ENCODE data around the gene CDH23. TPM values are rescaled to one million over a fixed set of nuclear protein-coding genes. Genes with fewer than 3 reads are reported as not detected.

Gene CDH23
- total RNA-seq, 1 experiment from 2014 or later, result 0.02 TPM

DNA sequence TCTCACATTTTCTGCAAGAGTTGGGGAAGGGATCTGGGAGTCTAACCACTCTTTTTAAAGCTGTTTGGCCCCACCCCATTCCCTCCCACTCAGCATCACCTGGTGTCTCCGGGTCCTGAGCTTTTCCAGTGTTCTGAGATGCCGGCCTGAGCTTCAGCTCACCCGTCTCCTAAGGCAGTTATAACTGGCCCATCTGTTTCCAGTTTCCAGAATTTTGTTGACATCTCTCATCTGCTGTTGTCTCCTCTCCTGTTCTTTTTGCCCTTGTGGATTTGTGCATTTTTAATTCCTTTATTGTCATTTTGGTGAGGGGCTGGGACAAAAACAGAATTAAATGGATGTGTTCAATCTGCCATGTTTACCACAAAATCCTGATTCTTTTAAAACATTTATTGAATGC lies 162.3 kb downstream of the CDH23 start:
- intact Hi-C loops (cut with micrococcal nuclease), result no loop called here
- POLR2A ChIA-PET, result interaction anchor here (0.7 kb wide), 1 partner anchor 14 kb away, joined by 3 read pairs; no protein-coding TSS in a partner anchor

DNA sequence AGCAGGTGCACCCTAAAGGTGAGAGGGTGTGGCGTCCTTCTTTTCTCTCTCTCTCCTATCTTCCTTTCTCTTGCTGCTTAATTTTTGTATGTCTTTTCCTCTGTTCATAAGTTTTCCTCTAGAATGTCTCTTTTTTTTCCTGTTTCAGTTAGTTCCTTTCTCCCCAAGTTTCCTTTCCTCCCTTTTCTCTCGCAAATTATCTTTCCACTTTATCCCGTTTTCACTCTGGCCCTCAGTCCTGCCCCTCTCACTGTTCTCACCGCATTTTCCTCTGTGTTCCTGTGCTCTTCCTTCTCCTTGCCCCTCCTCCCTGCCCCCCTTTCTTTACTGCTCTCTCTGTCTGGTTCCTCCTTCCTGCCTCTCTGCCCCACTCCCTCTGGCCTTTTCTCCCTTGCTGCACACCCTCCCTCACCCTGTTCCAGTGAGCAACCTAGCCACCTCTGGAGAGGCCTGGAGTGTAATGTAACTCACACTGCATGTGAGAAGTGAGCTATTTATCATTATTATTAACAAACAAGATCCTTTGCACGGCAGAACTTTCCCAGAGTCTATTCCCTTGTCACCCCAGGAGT lies 164.4 kb downstream of the CDH23 start:
- POLR2A ChIA-PET, result interaction anchor here (0.6 kb wide), 1 partner anchor 181 kb away, joined by 4 read pairs; no protein-coding TSS in a partner anchor

More for the DNA sequence above, 162.3 kb downstream of the CDH23 start:
- Mint-ChIP-seq H3K27ac (ENCODE audit: low read depth, unreplicated experiment) (no peak overlapping the region), H3K36me3 (ENCODE audit: insufficient read depth, unreplicated experiment) (no peaks in the 10 kb centered on the region), H3K4me1 (ENCODE audit: insufficient read depth, unreplicated experiment) (no peaks in the 10 kb centered on the region), H3K4me3 (ENCODE audit: unreplicated experiment) (no peak overlapping the region), H3K27me3 (ENCODE audit: insufficient read depth, unreplicated experiment) (peaks cover 92% of the 10 kb centered on the region), H3K9me3 (ENCODE audit: unreplicated experiment) (no peaks in the 10 kb centered on the region)
- CTCF ChIA-PET, result interaction anchor here (0.6 to 15.1 kb wide), 4 partner anchors 10 to 242 kb away, joined by 3 to 169 read pairs (median 14); partner anchors contain the start of gene SLC29A3
- TF ChIP-seq, protein P1, sequence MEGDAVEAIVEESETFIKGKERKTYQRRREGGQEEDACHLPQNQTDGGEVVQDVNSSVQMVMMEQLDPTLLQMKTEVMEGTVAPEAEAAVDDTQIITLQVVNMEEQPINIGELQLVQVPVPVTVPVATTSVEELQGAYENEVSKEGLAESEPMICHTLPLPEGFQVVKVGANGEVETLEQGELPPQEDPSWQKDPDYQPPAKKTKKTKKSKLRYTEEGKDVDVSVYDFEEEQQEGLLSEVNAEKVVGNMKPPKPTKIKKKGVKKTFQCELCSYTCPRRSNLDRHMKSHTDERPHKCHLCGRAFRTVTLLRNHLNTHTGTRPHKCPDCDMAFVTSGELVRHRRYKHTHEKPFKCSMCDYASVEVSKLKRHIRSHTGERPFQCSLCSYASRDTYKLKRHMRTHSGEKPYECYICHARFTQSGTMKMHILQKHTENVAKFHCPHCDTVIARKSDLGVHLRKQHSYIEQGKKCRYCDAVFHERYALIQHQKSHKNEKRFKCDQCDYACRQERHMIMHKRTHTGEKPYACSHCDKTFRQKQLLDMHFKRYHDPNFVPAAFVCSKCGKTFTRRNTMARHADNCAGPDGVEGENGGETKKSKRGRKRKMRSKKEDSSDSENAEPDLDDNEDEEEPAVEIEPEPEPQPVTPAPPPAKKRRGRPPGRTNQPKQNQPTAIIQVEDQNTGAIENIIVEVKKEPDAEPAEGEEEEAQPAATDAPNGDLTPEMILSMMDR (IDR thresholded peaks at IDR 0.05; ENCODE audit: unreplicated experiment), result no peak
- BruUV-seq (replicated peaks), result no TSS peak
- no peak for DNase-seq (ENCODE audit: unreplicated experiment)

DNA sequence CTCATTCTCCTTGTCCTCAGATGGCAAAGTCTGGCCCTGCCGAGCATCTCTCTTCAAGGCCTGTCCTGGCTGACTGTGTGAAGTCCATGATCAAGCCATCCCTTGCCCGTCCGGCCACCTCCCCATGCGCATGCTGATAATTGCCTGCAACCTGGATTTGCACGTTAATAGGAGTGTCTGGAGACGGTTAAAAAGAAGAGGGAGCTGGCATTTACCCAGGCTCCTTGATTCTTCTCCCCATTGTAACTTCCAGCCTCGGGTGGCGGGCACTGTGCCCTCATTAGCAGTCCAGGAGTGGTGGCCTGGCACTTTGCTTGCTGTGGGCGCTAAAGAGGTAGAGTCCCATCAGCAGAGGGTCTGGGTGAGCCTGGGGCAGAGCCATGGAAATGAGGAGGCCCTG lies 165.5 kb downstream of the CDH23 start:
- Mint-ChIP-seq H3K27me3 (ENCODE audit: insufficient read depth, unreplicated experiment) (peaks cover 95% of the 10 kb centered on the region), H3K27ac (ENCODE audit: low read depth, unreplicated experiment) (no peak overlapping the region), H3K36me3 (ENCODE audit: insufficient read depth, unreplicated experiment) (no peaks in the 10 kb centered on the region), H3K4me1 (ENCODE audit: insufficient read depth, unreplicated experiment) (no peaks in the 10 kb centered on the region), H3K9me3 (ENCODE audit: unreplicated experiment) (no peaks in the 10 kb centered on the region), H3K4me3 (ENCODE audit: unreplicated experiment) (no peak overlapping the region)
- CTCF ChIA-PET, result interaction anchor here (1.5 to 15.1 kb wide), 2 partner anchors 8 to 246 kb away, joined by 10 to 169 read pairs; partner anchors contain the start of gene SLC29A3
- BruUV-seq (replicated peaks), result no TSS peak
- no peak for DNase-seq (ENCODE audit: unreplicated experiment)
- TF ChIP-seq, protein P1 (IDR thresholded peaks at IDR 0.05; ENCODE audit: unreplicated experiment), result no peak
- POLR2A ChIA-PET, result no interaction called here
- intact Hi-C loops (cut with micrococcal nuclease), result no loop called here

More for the DNA sequence above, 164.4 kb downstream of the CDH23 start:
- Mint-ChIP-seq H3K4me3 (ENCODE audit: unreplicated experiment) (no peak overlapping the region), H3K36me3 (ENCODE audit: insufficient read depth, unreplicated experiment) (no peaks in the 10 kb centered on the region), H3K27me3 (ENCODE audit: insufficient read depth, unreplicated experiment) (peaks cover 99% of the 10 kb centered on the region), H3K27ac (ENCODE audit: low read depth, unreplicated experiment) (no peak overlapping the region), H3K9me3 (ENCODE audit: unreplicated experiment) (no peaks in the 10 kb centered on the region), H3K4me1 (ENCODE audit: insufficient read depth, unreplicated experiment) (no peaks in the 10 kb centered on the region)
- TF ChIP-seq, protein P1 (IDR thresholded peaks at IDR 0.05; ENCODE audit: unreplicated experiment), result no peak
- no TSS peak for BruUV-seq (replicated peaks)
- CTCF ChIA-PET, result interaction anchor here (0.6 to 15.1 kb wide), 4 partner anchors 9 to 1425 kb away, joined by 3 to 169 read pairs (median 6); partner anchors contain the start of gene SLC29A3
- intact Hi-C loops (cut with micrococcal nuclease), result no loop called here
- no peak for DNase-seq (ENCODE audit: unreplicated experiment)

DNA sequence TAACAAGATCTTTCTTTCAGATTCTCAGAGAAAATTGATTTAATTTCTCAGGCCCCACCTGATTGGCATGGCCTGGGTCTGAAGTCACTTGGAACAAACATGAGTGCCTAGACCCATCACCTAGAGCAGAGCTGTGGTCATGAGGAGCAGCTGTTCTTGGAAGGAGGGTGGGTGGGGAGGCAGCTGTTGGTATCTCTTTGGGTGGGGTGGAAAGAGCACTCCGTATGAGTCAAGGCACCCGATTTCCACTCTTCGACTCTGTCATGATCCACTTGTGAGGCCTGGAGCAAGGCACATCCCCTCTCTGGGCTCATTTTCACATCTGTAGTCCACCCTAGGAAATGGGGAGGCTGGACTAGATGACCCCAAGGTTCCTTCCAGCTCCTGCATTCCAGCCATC lies 166.2 kb downstream of the CDH23 start:
- no peak for DNase-seq (ENCODE audit: unreplicated experiment)
- Mint-ChIP-seq H3K4me3 (ENCODE audit: unreplicated experiment) (no peak overlapping the region), H3K4me1 (ENCODE audit: insufficient read depth, unreplicated experiment) (no peaks in the 10 kb centered on the region), H3K27ac (ENCODE audit: low read depth, unreplicated experiment) (no peak overlapping the region), H3K9me3 (ENCODE audit: unreplicated experiment) (no peaks in the 10 kb centered on the region), H3K36me3 (ENCODE audit: insufficient read depth, unreplicated experiment) (no peaks in the 10 kb centered on the region), H3K27me3 (ENCODE audit: insufficient read depth, unreplicated experiment) (peaks cover 88% of the 10 kb centered on the region)
- intact Hi-C loops (cut with micrococcal nuclease), result no loop called here
- POLR2A ChIA-PET, result interaction anchor here (0.9 kb wide), 1 partner anchor 214 kb away, joined by 5 read pairs; no protein-coding TSS in a partner anchor
- TF ChIP-seq, protein P1 (IDR thresholded peaks at IDR 0.05; ENCODE audit: unreplicated experiment), result no peak
- CTCF ChIA-PET, result interaction anchor here (15.1 kb wide), 1 partner anchor 246 kb away, joined by 169 read pairs; the partner anchor contains the start of gene SLC29A3
- BruUV-seq (replicated peaks), result no TSS peak
